GM19099 (cell line): ENCODE results near the gene CMTM2.

Experiments
- POLR2A ChIP-seq: IDR thresholded peaks from 3 replicates; pipeline ENCODE4 v1.6.1; 2011; ENCODE audit warnings: low read depth; ENCODE audit not compliant: insufficient read length; ENCODE audit errors: extremely low read depth

Gene CMTM2

GRCh38 chr16:66569131-66569530 is 10.1 kb upstream of the CMTM2 start:
- no peak for TF ChIP-seq POLR2A

GRCh38 chr16:66569827-66570405 is 9.3 kb upstream of the CMTM2 start:
- TF ChIP-seq POLR2A: no peak

- TF ChIP-seq POLR2A: no peak
Observed at GRCh38 chr16:66572356-66572755, 6.9 kb upstream of the CMTM2 start.

- TF ChIP-seq POLR2A: no peak
Observed at GRCh38 chr16:66574081-66574480, 5.2 kb upstream of the CMTM2 start.

- TF ChIP-seq POLR2A: no peak
Observed at GRCh38 chr16:66574531-66574930, 4.7 kb upstream of the CMTM2 start.

GRCh38 chr16:66575060-66575459 is 4.2 kb upstream of the CMTM2 start:
- TF ChIP-seq POLR2A: no peak

- TF ChIP-seq POLR2A: no peak
Observed at GRCh38 chr16:66576296-66576695, 3.0 kb upstream of the CMTM2 start.

- no peak for TF ChIP-seq POLR2A
Observed at GRCh38 chr16:66580605-66581209, 1.4 kb downstream of the CMTM2 start.

GRCh38 chr16:66581246-66581952 is 2.1 kb downstream of the CMTM2 start:
- TF ChIP-seq POLR2A: no peak

GRCh38 chr16:66585481-66586239 is 6.4 kb downstream of the CMTM2 start:
- no peak for TF ChIP-seq POLR2A

GRCh38 chr16:66587881-66588600 is 8.8 kb downstream of the CMTM2 start:
- TF ChIP-seq POLR2A: no peak

GRCh38 chr16:66588981-66589713 is 9.9 kb downstream of the CMTM2 start:
- no peak for TF ChIP-seq POLR2A

- no peak for TF ChIP-seq POLR2A
Observed at GRCh38 chr16:66590322-66590721, 11.1 kb downstream of the CMTM2 start.

GRCh38 chr16:66591018-66591417 is 11.8 kb downstream of the CMTM2 start:
- no peak for TF ChIP-seq POLR2A

- no peak for TF ChIP-seq POLR2A
Observed at GRCh38 chr16:66592241-66592640, 13.0 kb downstream of the CMTM2 start.

GRCh38 chr16:66592814-66593213 is 13.6 kb downstream of the CMTM2 start:
- no peak for TF ChIP-seq POLR2A
